SK-N-SH (cell line): Measurements from ENCODE around the gene SNX11. TPM values are rescaled to one million over a fixed set of nuclear protein-coding genes. Genes with fewer than 3 reads are reported as not detected.

Experiments
- CTCF ChIA-PET: fragments of 300-600, 350-600 bp; formaldehyde crosslinking; extraction: SDS; loops from one replicate; lab custom pipeline; 2021; lab: Yijun Ruan, JAX
- POLR2A ChIA-PET: fragments of 350-600 bp; sonication (Branson Sonifier 250); formaldehyde crosslinking; extraction: SDS; loops from one replicate; lab custom pipeline; 2020; ENCODE audit warnings: antibody characterized with exemption, inconsistent platforms; lab: Yijun Ruan, JAX
- DNase-seq: peaks from one replicate; pipeline ENCODE4 v3.0.0; 2012
- H2AFZ ChIP-seq: fragments of 200-600 bp; sonication (generic); 2 replicates; pipeline ENCODE4 v1.8.1; 2016; ENCODE audit warnings: antibody characterized with exemption, mild to moderate bottlenecking, low read depth
- H3F3A ChIP-seq: fragments of 200-600 bp; sonication (generic); replicated peaks from 2 replicates; pipeline ENCODE3; 2016; ENCODE audit warnings: antibody characterized with exemption, mild to moderate bottlenecking; ENCODE audit not compliant: insufficient read depth
- H3K27ac ChIP-seq, 2 experiments: fragments of 200-500 bp in 1 of 2; fragments of 200-600 bp in 1 of 2; sonication (Bioruptor generic) in 1 of 2; sonication (generic), shearing (Covaris generic) in 1 of 2; 2 replicates each; pipeline versions ENCODE4 v1.5.1 to v1.6.1; 2014 to 2016; ENCODE audit warnings: low read depth in 2 of 2, inconsistent platforms in 1 of 2, low read length in 1 of 2, mild to moderate bottlenecking in 1 of 2, mixed read lengths in 1 of 2
- H3K27me3 ChIP-seq: fragments of 200-600 bp; sonication (generic), shearing (Covaris generic); 2 replicates; pipeline ENCODE4 v1.6.1; 2016; ENCODE audit warnings: mixed run types; ENCODE audit not compliant: insufficient read depth
- H3K36me3 ChIP-seq, 2 experiments: fragments of 200-500 bp in 1 of 2; fragments of 200-600 bp in 1 of 2; sonication (Bioruptor generic) in 1 of 2; sonication (generic) in 1 of 2; replicated peaks in 1 of 2; 2 replicates each; pipeline versions ENCODE3 to v1.5.1; 2014 to 2016; ENCODE audit warnings: low read length in 1 of 2, mild to moderate bottlenecking in 1 of 2; ENCODE audit not compliant: insufficient read depth in 2 of 2, control insufficient read depth in 1 of 2
- H3K4me1 ChIP-seq, 2 experiments: fragments of 200-500 bp in 1 of 2; fragments of 200-600 bp in 1 of 2; sonication (Bioruptor generic) in 1 of 2; sonication (generic), shearing (Covaris generic) in 1 of 2; 2 replicates each; pipeline versions ENCODE4 v1.5.1 to v1.6.1; 2014 to 2016; ENCODE audit warnings: low read depth in 1 of 2, low read length in 1 of 2, mixed run types in 1 of 2; ENCODE audit not compliant: insufficient read depth in 2 of 2, control insufficient read depth in 1 of 2
- H3K4me2 ChIP-seq: fragments of 200-600 bp; sonication (generic), shearing (Covaris generic); 2 replicates; pipeline ENCODE4 v1.6.1; 2017; ENCODE audit warnings: mixed run types
- H3K4me3 ChIP-seq, 2 experiments: fragments of 200-500 bp in 1 of 2; fragments of 200-600 bp in 1 of 2; sonication (Bioruptor generic) in 1 of 2; sonication (generic), shearing (Covaris generic) in 1 of 2; 2 replicates each; pipeline versions ENCODE4 v1.5.1 to v1.8.1; 2014 to 2016; ENCODE audit warnings: low read depth in 2 of 2, inconsistent platforms in 1 of 2, low read length in 1 of 2, mild to moderate bottlenecking in 1 of 2, mixed read lengths in 1 of 2, moderate library complexity in 1 of 2
- H3K79me2 ChIP-seq: fragments of 200-600 bp; sonication (generic); 2 replicates; pipeline ENCODE4 v1.8.1; 2017; ENCODE audit warnings: mild to moderate bottlenecking; ENCODE audit not compliant: insufficient read depth
- H3K9ac ChIP-seq: fragments of 200-600 bp; sonication (generic); 2 replicates; pipeline ENCODE4 v1.6.1; 2017; ENCODE audit warnings: mixed run types
- H3K9me2 ChIP-seq: fragments of 200-600 bp; sonication (generic); 2 replicates; pipeline ENCODE4 v1.6.1; 2017; ENCODE audit warnings: mixed run types
- H3K9me3 ChIP-seq: fragments of 200-600 bp; sonication (generic); 2 replicates; pipeline ENCODE4 v1.6.1; 2017; ENCODE audit warnings: mixed run types, mild to moderate bottlenecking, moderate library complexity
- H4K20me1 ChIP-seq: fragments of 200-600 bp; sonication (generic); 2 replicates; pipeline ENCODE4 v1.6.1; 2017; ENCODE audit warnings: mild to moderate bottlenecking, mixed run types; ENCODE audit not compliant: insufficient read depth
- ELF1 ChIP-seq: IDR thresholded peaks from 2 replicates; pipeline ENCODE4 v1.4.0; 2012
- EP300 ChIP-seq, 2 experiments: IDR thresholded peaks; 2 replicates each; pipeline versions ENCODE4 v1.4.0 to v1.6.1; 2012; ENCODE audit warnings: borderline replicate concordance in 1 of 2, low read depth in 1 of 2, low read length in 1 of 2
- FOXM1 ChIP-seq: IDR thresholded peaks from 2 replicates; pipeline ENCODE4 v1.4.0; 2012; ENCODE audit warnings: low read depth, mild to moderate bottlenecking
- IRF3 ChIP-seq: fragments of 150-350 bp; IDR thresholded peaks from 2 replicates; pipeline ENCODE4 v1.6.1; 2016; ENCODE audit warnings: mild to moderate bottlenecking, low read depth, low read length
- MEF2A ChIP-seq: IDR thresholded peaks from 2 replicates; pipeline ENCODE4 v1.4.0; 2012; ENCODE audit warnings: low read depth, borderline replicate concordance
- MXI1 ChIP-seq: IDR thresholded peaks from 2 replicates; pipeline ENCODE4 v1.6.1; 2012; ENCODE audit warnings: mild to moderate bottlenecking, low read depth, low read length, improper control_type of control experiment
- NFIC ChIP-seq: IDR thresholded peaks from 2 replicates; pipeline ENCODE4 v1.4.0; 2012; ENCODE audit warnings: borderline replicate concordance
- NRF1 ChIP-seq: IDR thresholded peaks from 2 replicates; pipeline ENCODE4 v1.6.1; 2012; ENCODE audit warnings: low read depth, mild to moderate bottlenecking, low read length
- RAD21 ChIP-seq: IDR thresholded peaks from 2 replicates; pipeline ENCODE4 v1.6.1; 2012; ENCODE audit warnings: mild to moderate bottlenecking, low read length
- RCOR1 ChIP-seq: fragments of 150-350 bp; IDR thresholded peaks from 2 replicates; pipeline ENCODE4 v1.6.1; 2017; ENCODE audit warnings: antibody characterized with exemption, low read length
- RFX5 ChIP-seq: IDR thresholded peaks from 2 replicates; pipeline ENCODE4 v1.6.1; 2012; ENCODE audit warnings: mild to moderate bottlenecking, improper control_type of control experiment, low read length
- RXRA ChIP-seq: IDR thresholded peaks from 2 replicates; pipeline ENCODE4 v1.4.0; 2012; ENCODE audit warnings: low read depth, mild to moderate bottlenecking, borderline replicate concordance
- SIN3A ChIP-seq: IDR thresholded peaks from 2 replicates; pipeline ENCODE4 v1.6.1; 2012; ENCODE audit warnings: low read depth, mild to moderate bottlenecking, low read length, moderate library complexity, borderline replicate concordance
- TAF1 ChIP-seq: IDR thresholded peaks from 2 replicates; pipeline ENCODE4 v1.6.1; 2012; ENCODE audit warnings: low read depth, mild to moderate bottlenecking, low read length, moderate library complexity, borderline replicate concordance
- YY1 ChIP-seq: IDR thresholded peaks from 2 replicates; pipeline ENCODE4 v1.4.0; 2012; ENCODE audit warnings: low read depth, mild to moderate bottlenecking
- ZBTB33 ChIP-seq: IDR thresholded peaks from 2 replicates; pipeline ENCODE4 v1.4.0; 2012; ENCODE audit warnings: low read depth, borderline replicate concordance
- WGBS: methylation state at CpG from one replicate; pipeline ENCODE4 v1.1.6; 2017; ENCODE audit warnings: low lambda C conversion rate; 5-methylcytosine and 5-hydroxymethylcytosine counted together
- polyA plus RNA-seq, 3 experiments: library from polyadenylated mRNA; depleted of rRNA; stranded (reverse); fragments of >200 nt; gene quantifications; 2 replicates each; pipeline ENCODE4 v1.2.3, GENCODE V29; 2012
- TF ChIP-seq, protein P1 (sequence below): IDR thresholded peaks from 2 replicates; pipeline ENCODE4 v1.4.0; 2012; ENCODE audit warnings: low read depth
- TF ChIP-seq, protein P2 (sequence below): fragments of 150-350 bp; IDR thresholded peaks from 2 replicates; pipeline ENCODE4 v1.6.1; 2017; ENCODE audit warnings: antibody characterized with exemption, low read length, low read depth, borderline replicate concordance

Gene SNX11
- polyA plus RNA-seq, 1 of the 3 experiments (the other 2 are of a cell fraction), result 19.0 TPM

- Histone ChIP-seq H4K20me1 (no peaks in the 10 kb centered on the region), H2AFZ (no peak overlapping the region), H3K79me2 (peaks cover 77% of the 10 kb centered on the region), H3K27me3 (no peaks in the 10 kb centered on the region), H3K4me2 (no peak overlapping the region), H3K9ac (no peak overlapping the region), H3K36me3 (peaks cover 11 to 16% of the 10 kb centered on the region in 2 experiments), H3K4me1 (peaks cover 4 to 7% of the 10 kb centered on the region in 2 experiments; a peak in 3 of 4 replicates), H3K27ac (no peak overlapping the region), H3K4me3 (no peak overlapping the region), H3K9me3 (no peaks in the 10 kb centered on the region), H3K9me2 (no peaks in the 10 kb centered on the region), H3F3A (peaks cover 7% of the 10 kb centered on the region)
- CTCF ChIA-PET, result interaction anchor here (1.5 kb wide), 1 partner anchor 84 kb away, joined by 7 read pairs; no protein-coding TSS in a partner anchor
- POLR2A ChIA-PET, result interaction anchor here (0.7 kb wide), 1 partner anchor 374 kb away, joined by 3 read pairs; no protein-coding TSS in a partner anchor
- DNase-seq, result no peak
- TF ChIP-seq RCOR1, result no peak
- no peak for TF ChIP-seq IRF3
- TF ChIP-seq MEF2A, result no peak
- TF ChIP-seq NFIC, result no peak
- no peak for TF ChIP-seq ELF1
- no peak for TF ChIP-seq EP300 (IDR thresholded peaks at IDR 0.05; ENCODE audit: borderline replicate concordance in 1 of 2, low read depth in 1 of 2, low read length in 1 of 2)
- TF ChIP-seq SIN3A, result no peak
- no peak for TF ChIP-seq RAD21
- TF ChIP-seq, protein P1, sequence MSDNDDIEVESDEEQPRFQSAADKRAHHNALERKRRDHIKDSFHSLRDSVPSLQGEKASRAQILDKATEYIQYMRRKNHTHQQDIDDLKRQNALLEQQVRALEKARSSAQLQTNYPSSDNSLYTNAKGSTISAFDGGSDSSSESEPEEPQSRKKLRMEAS, result no peak
- TF ChIP-seq RXRA, result no peak
- TF ChIP-seq, protein P2, sequence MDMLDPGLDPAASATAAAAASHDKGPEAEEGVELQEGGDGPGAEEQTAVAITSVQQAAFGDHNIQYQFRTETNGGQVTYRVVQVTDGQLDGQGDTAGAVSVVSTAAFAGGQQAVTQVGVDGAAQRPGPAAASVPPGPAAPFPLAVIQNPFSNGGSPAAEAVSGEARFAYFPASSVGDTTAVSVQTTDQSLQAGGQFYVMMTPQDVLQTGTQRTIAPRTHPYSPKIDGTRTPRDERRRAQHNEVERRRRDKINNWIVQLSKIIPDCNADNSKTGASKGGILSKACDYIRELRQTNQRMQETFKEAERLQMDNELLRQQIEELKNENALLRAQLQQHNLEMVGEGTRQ, result no peak
- TF ChIP-seq YY1, result no peak
- no peak for TF ChIP-seq FOXM1
- TF ChIP-seq NRF1, result no peak
- no peak for TF ChIP-seq MXI1
- no peak for TF ChIP-seq ZBTB33
- TF ChIP-seq RFX5, result no peak
- no peak for TF ChIP-seq TAF1
- 87% methylated on average over 9 of the region's 9 CpGs for WGBS
Observed at GRCh38 chr17:48110761-48111160, 3.2 kb downstream of the SNX11 start.
